BE2C (cell line): Measurements from ENCODE around the gene FSTL4.
A peak's percentile ranks its signal among the peaks of the same experiment; 100 is the strongest.

ENCODE experiments used
- DNase-seq: peaks from one replicate; pipeline ENCODE4 v3.0.0-alpha.2; 2020
- H3K27me3 ChIP-seq: fragments of 250-450 bp; sonication (Bioruptor Pico); 2 replicates; pipeline ENCODE4 v1.5.1; 2020; ENCODE audit warnings: mild to moderate bottlenecking
- H3K36me3 ChIP-seq: fragments of 250-450 bp; sonication (Bioruptor Pico); 2 replicates; pipeline ENCODE4 v1.5.1; 2020; ENCODE audit warnings: mild to moderate bottlenecking
- H3K4me1 ChIP-seq: fragments of 250-450 bp; sonication (Bioruptor Pico); 2 replicates; pipeline ENCODE4 v1.5.1; 2020
- H3K4me3 ChIP-seq: 2 replicates; pipeline ENCODE4 v1.5.1; 2011; ENCODE audit warnings: low read depth, low read length
- H3K9me3 ChIP-seq: fragments of 250-450 bp; sonication (Bioruptor Pico); 2 replicates; pipeline ENCODE4 v1.5.1; 2020
- CTCF ChIP-seq: IDR thresholded peaks from 2 replicates; pipeline ENCODE4 v1.5.1; 2012; ENCODE audit warnings: mild to moderate bottlenecking, low read depth, low read length

Gene FSTL4

DNA sequence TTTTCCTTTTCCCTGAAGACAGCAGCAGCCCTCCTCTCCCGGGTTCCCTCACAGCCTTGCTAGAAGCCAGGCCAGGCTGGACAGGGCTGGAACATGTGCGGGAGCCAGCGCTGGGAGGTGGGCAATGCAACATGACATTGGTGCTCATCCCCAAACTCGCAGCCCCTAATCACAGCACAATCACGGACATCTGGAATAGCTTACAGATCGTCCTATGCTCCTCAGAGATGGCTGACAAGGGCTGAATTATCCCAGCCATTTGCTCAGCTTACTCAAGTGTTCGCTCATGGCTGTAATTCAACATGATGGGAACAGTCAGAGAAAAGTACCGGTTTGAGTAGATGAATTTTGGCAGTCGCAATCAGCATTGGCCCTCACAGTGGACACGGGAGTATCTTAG lies 49.8 kb downstream of the FSTL4 start:
- Histone ChIP-seq H3K4me3 (no peak overlapping the region), H3K27me3 (no peaks in the 10 kb centered on the region), H3K36me3 (no peaks in the 10 kb centered on the region), H3K9me3 (no peaks in the 10 kb centered on the region), H3K4me1 (no peaks in the 10 kb centered on the region)
- no peak for TF ChIP-seq CTCF
- DNase-seq: no peak

- no peaks in the 10 kb centered on the region for H3K9me3 ChIP-seq
- H3K4me1 ChIP-seq: no peaks in the 10 kb centered on the region
- TF ChIP-seq CTCF: no peak
- no peak overlapping the region for H3K4me3 ChIP-seq
- H3K36me3 ChIP-seq: no peaks in the 10 kb centered on the region
- no peak for DNase-seq
- no peaks in the 10 kb centered on the region for H3K27me3 ChIP-seq
Observed at GRCh38 chr5:133559960-133560359, 52.4 kb downstream of the FSTL4 start.

GRCh38 chr5:133556551-133556950 lies 55.8 kb downstream of the FSTL4 start:
- DNase-seq: no peak
- Histone ChIP-seq H3K4me1 (no peaks in the 10 kb centered on the region), H3K4me3 (no peak overlapping the region), H3K27me3 (no peaks in the 10 kb centered on the region), H3K36me3 (no peaks in the 10 kb centered on the region), H3K9me3 (no peaks in the 10 kb centered on the region)
- TF ChIP-seq CTCF: no peak

GRCh38 chr5:133554279-133554678 lies 58.1 kb downstream of the FSTL4 start:
- H3K27me3 ChIP-seq: no peaks in the 10 kb centered on the region
- H3K4me1 ChIP-seq: no peaks in the 10 kb centered on the region
- no peaks in the 10 kb centered on the region for H3K36me3 ChIP-seq
- no peak overlapping the region for H3K4me3 ChIP-seq
- no peaks in the 10 kb centered on the region for H3K9me3 ChIP-seq
- no peak for DNase-seq
- TF ChIP-seq CTCF: no peak

GRCh38 chr5:133552925-133553525 lies 59.3 kb downstream of the FSTL4 start:
- Histone ChIP-seq H3K27me3 (no peaks in the 10 kb centered on the region), H3K4me3 (no peak overlapping the region), H3K4me1 (no peaks in the 10 kb centered on the region), H3K36me3 (no peaks in the 10 kb centered on the region), H3K9me3 (no peaks in the 10 kb centered on the region)
- peak; percentile 89 for TF ChIP-seq CTCF
- peak; percentile 77 for DNase-seq

GRCh38 chr5:133546500-133546899 lies 65.8 kb downstream of the FSTL4 start:
- no peak for TF ChIP-seq CTCF
- no peak overlapping the region for H3K4me3 ChIP-seq
- DNase-seq: no peak
- no peaks in the 10 kb centered on the region for H3K27me3 ChIP-seq
- no peaks in the 10 kb centered on the region for H3K36me3 ChIP-seq
- H3K9me3 ChIP-seq: no peaks in the 10 kb centered on the region
- H3K4me1 ChIP-seq: no peaks in the 10 kb centered on the region
